CD4-positive, alpha-beta T cell treated with Interferon alpha-2 for 1 hour (primary cell): ENCODE data around the gene LRFN2.

Source experiments
- DNase-seq, 2 donors: peaks; one replicate each; pipeline ENCODE4 v3.0.0-alpha.2; 2020 to 2022

Gene LRFN2

DNA sequence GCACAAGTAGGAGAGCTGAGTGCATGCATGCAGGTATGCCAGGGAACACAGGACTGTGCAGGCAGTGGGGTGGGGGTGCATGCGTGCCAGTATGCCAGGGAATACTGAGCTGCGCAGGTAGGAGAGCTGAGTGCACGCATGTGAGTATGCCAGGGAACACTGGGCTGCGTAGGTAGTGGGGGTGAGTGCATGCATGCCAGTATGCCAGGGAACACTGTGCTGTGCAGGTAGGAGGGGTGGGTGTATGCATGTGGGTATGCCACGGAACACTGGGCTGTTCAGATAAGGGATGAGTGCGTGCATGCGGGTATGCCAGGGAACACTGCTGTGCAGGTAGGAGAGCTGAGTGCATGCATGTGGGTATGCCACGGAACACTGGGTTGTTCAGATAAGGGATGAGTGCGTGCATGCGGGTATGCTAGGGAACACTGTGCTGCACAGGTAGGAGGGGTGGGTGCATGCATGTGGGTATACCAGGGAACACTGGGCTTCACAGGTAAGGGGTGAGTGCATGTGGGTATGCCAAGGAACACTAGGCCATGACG lies 77.4 kb downstream of the LRFN2 start:
- no peak for DNase-seq

DNA sequence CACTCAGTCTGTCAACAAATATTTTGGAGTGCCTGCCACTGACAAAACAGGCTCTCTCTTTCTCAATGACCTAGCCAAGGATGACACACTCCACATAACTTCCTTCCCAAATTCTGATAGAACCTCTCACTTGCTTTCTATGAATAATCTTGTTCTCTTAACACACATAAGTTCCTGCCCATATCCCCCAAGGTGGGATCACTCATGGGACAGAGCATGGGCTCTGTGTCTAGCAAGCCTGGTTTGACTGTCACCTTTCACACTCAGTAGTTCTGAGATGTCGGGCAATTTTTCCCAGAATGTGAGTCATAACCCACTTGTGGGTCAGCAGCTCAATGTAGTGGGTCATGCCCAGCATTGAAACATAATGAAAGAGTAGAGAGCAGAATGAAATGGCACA lies 78.1 kb downstream of the LRFN2 start:
- DNase-seq: no peak

GRCh38 chr6:40506954-40507353 lies 80.2 kb downstream of the LRFN2 start:
- DNase-seq: no peak

DNA sequence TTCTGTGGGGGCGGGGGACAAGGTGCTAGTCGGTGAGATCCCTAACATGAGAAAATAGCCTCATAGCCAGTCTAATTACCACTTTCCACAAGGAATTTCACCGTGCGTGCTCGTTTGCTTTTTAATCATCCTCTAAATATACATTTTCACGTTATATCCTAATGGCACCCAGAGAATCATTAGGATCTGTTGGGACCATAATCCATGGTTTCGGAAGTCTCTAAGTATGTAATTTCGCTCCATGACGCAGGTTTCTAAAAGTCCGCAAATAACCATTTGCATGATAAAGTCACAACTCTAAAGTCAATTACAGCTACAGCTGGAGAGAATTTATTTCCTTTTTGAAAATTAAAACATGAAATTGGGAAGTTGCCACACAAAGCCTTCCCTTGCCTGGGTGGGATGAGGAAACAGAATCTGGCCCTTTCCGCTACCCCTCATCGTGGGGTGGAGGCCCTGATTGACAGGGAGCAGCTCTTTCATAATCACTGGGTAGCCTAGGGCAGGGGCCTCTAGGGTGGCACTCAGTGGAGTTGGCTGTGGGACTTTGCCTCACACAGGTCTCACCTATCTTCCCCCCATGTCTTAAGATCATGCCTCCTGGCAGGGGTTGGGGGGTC lies 81.9 kb downstream of the LRFN2 start:
- peak in 1 of 2 donors; percentile 5 for DNase-seq

DNA sequence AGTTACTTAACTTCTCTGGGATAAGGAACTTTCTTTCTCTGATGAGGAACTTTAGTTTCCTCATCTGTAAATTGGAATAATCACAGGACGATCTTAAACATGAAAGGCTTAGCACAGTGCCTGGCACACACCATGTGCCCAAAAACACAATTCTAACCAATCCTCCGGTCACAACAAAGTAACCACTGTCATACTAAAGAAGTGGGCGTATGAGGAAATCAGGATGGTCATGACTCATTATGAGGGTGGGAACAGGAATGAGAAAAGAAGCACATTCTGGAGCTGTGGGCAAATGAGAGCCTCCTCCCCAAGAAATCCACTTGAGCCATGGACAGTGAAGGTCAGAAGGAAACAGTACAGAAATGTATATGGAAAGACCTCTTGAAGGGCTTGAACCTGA lies 82.9 kb downstream of the LRFN2 start:
- DNase-seq: no peak

GRCh38 chr6:40500227-40500626 lies 86.9 kb downstream of the LRFN2 start:
- DNase-seq: no peak

GRCh38 chr6:40499215-40499614 lies 87.9 kb downstream of the LRFN2 start:
- no peak for DNase-seq

DNA sequence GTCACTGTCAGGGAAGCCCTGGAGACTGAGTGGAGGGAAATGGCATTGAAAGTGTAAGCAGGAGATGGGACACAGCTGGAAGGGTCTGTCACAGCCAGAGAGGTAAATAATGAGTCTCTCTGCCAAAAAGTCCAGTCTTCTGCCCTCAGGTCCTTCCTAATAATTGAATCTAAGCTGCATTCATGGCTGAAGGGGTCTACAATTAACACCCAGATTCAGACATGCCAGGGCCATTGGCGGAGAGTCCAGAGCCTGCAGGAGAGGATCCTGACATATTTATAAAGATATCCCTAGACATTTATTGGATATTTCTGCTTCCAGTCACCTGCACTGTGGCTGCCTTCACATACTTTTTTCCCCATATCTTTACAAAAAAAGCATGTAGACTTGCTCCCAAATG lies 89.0 kb downstream of the LRFN2 start:
- no peak for DNase-seq

DNA sequence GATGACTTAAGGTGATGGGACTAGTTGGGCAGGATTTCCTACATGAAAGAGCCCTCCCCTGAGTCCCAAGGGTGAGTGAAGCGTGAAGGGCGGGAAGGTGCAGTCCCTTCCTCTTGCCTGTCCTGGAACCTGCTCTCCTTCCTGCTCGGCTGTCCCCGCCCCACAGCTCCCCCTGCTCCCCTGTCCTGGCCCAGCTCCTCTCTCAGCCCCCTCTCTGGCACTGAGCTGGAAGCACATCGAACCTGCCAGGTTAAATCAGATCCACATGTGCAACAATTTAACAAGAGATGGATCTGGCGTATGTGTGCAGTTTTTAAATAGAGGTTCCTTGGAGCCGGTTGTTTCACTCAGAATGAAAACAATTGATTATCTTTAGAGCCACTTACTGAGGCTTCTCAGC lies 95.0 kb downstream of the LRFN2 start:
- DNase-seq: no peak

DNA sequence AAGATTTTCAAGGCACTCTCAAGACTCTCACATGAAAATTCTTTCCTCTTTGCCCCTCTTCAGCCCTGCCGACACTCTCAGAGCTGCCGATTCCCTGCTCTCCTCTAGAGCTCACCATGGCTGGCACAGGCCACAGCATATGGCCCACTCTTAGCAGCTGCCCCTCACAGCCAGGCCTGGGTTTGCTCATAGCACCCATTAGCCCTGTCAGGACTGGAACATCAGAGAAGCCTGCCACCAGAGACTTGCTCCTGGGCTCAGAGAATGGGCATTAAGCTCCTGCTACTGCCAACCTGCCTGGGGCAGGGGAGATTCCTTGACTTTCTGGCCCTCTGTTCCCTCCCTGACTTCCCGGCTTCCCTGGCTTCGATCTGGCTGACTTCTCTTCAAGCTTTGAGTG lies 96.7 kb downstream of the LRFN2 start:
- DNase-seq: no peak

DNA sequence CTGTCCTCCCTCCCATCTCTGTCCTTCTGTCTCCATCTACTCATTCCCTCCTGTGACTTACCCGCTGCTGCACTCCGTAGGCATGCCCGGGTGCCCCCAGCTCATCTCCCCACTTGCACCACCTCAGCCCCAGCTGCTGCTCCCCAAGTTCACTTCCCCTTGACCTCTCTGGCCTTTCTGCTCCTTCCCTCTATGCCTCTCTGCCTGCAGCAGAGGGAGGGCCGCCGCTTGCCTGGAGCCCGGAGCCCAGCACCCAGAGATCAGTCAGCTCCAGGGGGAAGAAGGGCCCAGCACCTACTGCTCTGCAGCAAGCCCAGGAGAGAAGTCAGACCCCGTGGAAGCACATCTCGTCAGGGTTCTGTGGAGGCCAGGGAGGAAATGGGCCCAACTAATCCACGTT lies 97.4 kb downstream of the LRFN2 start:
- no peak for DNase-seq

GRCh38 chr6:40486576-40486975 lies 100.6 kb downstream of the LRFN2 start:
- DNase-seq: no peak

DNA sequence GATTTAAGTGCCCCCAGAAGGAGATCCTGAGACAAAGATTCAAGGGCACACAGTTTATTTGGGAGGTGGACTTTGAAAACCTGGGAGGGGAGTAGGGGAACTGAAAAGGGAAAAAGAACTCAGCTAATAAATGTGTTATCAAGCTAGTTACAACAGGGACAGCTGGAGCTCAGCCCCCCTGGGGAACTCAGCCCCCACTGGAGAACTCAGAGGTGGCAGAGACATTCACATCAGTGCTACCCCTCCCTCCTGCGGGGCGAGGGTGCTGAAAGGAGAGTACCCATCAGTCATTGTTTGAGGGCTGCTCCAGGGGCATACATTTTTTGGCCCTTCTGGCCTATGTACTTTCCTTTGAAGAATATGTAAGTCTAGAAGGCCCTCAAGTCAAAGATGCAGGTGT lies 101.4 kb downstream of the LRFN2 start:
- no peak for DNase-seq

- DNase-seq: no peak
Measured at GRCh38 chr6:40485300-40485699, 101.9 kb downstream of the LRFN2 start.

DNA sequence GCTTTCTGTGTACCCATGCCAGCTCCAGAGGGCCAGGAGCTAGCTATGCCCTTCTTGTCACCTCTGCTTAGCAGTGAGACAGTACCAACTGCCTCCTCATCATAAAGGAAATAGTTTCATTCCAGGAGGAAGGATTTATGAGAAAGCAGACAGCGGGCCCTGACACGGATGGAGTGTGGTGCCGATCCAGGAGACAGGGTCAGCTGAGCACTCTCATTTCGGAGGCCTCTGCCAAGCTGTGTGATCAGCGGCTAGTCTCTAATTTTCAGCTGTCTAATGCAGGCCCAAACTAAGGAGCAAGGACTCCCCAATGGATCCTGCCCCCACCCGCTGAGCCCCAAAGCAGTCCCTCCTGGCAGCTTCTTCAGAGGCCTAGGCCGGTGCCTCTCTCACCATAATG lies 103.1 kb downstream of the LRFN2 start:
- no peak for DNase-seq

GRCh38 chr6:40482532-40482931 lies 104.6 kb downstream of the LRFN2 start:
- DNase-seq: no peak

DNA sequence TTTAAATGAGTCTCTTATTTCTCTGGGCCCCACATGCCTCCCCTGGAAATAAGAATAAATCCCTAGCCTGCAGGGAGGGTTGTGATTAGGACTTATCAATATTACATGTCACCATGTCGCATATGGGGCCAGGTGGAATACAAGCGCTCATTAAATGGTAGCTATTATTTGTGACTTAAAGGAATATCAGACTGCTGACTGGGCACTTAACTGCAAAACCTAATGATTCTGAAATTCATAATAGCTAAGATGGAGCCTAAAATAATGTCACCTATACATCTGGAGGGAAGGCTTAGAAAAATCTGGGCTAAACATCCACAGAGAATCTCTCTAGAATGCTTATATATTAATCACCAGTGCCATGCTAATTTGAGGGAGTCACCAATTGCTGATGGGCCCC lies 106.5 kb downstream of the LRFN2 start:
- DNase-seq: no peak

GRCh38 chr6:40479706-40480105 lies 107.5 kb downstream of the LRFN2 start:
- no peak for DNase-seq

DNA sequence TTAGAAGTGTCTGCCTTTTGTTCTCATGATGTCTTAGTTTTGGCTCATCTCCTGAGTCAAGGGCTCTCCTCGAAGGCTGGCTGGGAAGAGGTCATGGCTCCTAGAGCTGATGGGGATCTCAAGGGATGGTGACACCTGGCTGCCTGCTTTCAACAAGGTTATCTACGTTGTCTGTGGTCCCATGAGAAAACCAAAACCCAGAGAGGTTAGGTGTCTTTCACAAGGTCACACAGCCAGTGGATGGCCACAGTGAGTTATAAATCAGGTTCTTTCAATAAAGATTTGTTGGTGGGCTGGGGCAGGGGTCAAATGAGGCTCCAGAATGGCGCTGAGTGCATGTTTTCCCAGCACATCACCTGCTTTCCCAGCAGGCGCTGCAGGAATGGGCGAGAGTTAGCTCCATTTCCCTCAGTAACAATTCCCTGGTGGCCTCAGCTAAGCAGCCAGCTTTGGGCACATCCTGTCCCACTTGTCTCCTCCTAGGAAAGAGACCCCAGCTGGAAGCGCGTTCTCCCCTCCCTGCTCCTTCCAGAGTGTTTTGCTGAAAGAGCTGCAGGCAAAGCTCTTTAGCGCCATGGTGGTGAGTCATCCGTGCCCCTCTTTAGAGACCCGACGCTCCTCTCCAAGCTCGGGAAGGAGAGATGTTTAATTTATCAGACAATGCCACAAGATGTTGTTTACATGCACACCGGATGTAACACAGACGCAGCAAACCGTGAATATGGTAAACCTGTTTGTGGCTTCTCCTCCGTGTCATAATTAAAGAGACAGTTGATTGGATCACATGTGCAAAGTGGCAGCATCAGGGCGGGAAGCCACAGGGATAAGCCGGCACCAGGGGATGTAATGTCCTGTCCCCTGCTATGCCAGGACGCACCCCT lies 109.7 kb downstream of the LRFN2 start:
- peak; percentile 30 to 60 for DNase-seq

DNA sequence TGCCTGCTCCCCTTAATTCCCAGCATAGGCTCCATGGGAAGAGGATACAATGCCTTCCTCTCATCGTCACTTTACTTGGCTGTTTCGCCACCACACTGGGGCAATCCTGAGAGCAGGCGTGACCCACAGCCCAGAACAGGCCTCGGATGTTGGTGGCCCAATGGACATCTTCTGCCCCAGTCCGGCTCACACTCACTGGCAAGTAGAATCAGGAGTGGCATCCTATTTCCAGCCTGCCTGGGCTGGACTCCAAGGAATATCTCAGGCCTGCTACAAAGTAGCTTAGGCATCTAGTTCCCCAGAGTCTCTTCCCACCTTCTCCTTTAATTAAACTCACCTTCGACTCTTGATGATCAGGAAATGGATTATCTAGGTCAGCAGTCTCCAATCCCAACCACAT lies 110.5 kb downstream of the LRFN2 start:
- DNase-seq: no peak

DNA sequence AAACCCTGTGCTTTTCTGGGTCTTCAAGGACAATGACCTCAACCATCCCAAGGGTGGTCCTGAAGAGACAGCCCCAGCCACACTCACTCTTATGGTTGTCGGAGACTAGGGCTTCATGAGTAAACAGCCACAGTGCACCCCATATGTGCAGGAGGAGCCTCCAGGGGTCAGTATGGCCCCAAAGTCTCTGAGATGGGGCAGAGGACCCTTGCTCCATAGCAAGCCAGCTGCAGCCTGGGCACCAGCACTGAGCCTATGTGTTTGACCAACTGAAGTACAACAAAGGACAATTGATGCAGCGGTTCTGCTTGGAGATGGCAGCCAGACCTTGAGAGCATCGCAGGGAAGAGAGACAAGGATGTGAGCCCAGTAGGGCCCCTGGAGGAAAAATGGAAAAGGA lies 112.2 kb downstream of the LRFN2 start:
- no peak for DNase-seq

DNA sequence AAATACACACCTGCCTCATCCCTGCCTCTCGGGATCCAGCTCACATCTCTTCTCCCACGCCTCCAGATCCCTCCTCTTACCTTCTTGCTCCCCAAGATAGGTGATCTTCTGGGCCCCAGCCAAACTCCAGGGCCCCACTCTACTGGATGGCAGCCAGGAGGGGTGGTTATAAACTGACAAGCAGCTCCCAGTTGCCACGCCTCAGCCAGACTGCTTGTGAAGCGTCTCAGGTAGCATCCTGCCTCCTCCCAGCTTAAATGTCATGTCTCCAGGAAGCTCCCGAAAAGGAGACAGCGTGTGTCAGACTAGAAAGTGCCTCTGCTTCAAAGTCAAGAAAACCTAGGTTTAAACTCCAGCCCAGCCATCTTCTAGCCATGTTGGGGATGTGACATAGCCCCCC lies 114.1 kb downstream of the LRFN2 start:
- no peak for DNase-seq

- no peak for DNase-seq
Measured at GRCh38 chr6:40472353-40472752, 114.8 kb downstream of the LRFN2 start.

DNA sequence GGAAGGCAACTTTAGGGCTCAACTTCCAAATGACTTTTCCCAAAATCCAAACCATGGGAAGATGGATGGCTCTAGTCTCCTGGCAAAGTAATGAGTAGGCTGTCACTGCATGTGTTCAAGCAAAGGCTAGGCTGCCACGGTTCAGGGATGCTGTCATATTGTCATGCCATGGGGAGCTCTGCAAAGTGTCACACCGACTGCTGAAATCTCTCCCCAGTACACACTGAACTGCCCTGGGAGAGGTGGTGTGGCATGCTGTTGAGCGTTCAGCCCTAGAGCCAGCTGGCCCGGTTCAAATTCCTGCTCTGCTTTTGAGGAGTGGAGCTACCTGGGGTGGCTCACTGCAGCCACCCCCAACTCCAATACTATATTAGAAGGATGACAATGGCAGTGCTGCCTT lies 115.9 kb downstream of the LRFN2 start:
- no peak for DNase-seq
